Stimulated activated CD4-positive, alpha-beta T cell treated with anti-CD3 and anti-CD28 coated beads, Interleukin-1b, Interleukin-23, amount 100 ng/mL, for 48 hours (primary cell): ENCODE measurements around the gene ALAD.
"Not testable (repeated sequence)": the region's sequence is repeated elsewhere in the genome, so short reads cannot be mapped to it uniquely, and the experiment has no call there.

Experiments
- DNase-seq: peaks from one replicate; pipeline ENCODE4 v3.0.0-alpha.2; 2020

ALAD gene

GRCh38 chr9:113401027-113401792 lies at the start of gene ALAD:
TSS of gene ALAD (minus strand) at chr9:113401284. CDS start at chr9:113393559, 7,725 bp downstream.
- peak; percentile 98 for DNase-seq

- DNase-seq = no peak
Measured at GRCh38 chr9:113449376-113449775, 48.3 kb upstream of the ALAD start.

GRCh38 chr9:113446323-113446740 lies 45.2 kb upstream of the ALAD start:
- DNase-seq = no peak

GRCh38 chr9:113444736-113445135 lies 43.7 kb upstream of the ALAD start:
- DNase-seq = no peak

- not testable (repeated sequence) for DNase-seq
Measured at GRCh38 chr9:113437716-113438115, 36.6 kb upstream of the ALAD start.

- no peak for DNase-seq
Measured at GRCh38 chr9:113436728-113437515, 35.8 kb upstream of the ALAD start.

- DNase-seq = no peak
Measured at GRCh38 chr9:113431191-113431590, 30.1 kb upstream of the ALAD start.

- no peak for DNase-seq
Measured at GRCh38 chr9:113428062-113428615, 27.1 kb upstream of the ALAD start.

GRCh38 chr9:113427629-113428028 lies 26.5 kb upstream of the ALAD start:
- DNase-seq = no peak

GRCh38 chr9:113426701-113427100 lies 25.6 kb upstream of the ALAD start:
- no peak for DNase-seq

GRCh38 chr9:113425072-113425471 lies 24.0 kb upstream of the ALAD start:
- DNase-seq = no peak

- DNase-seq = no peak
Measured at GRCh38 chr9:113421726-113422125, 20.6 kb upstream of the ALAD start.

GRCh38 chr9:113417370-113417769 lies 16.3 kb upstream of the ALAD start:
- no peak for DNase-seq

- no peak for DNase-seq
Measured at GRCh38 chr9:113416149-113416721, 15.2 kb upstream of the ALAD start.

GRCh38 chr9:113410207-113410864 lies 9.3 kb upstream of the ALAD start, which contains the start of the genes C9orf43 and POLE3:
TSS of gene C9orf43 (plus strand) at chr9:113410747. CDS start at chr9:113413494, 2,747 bp downstream.
TSS of gene POLE3 (minus strand) at chr9:113410675. CDS start at chr9:113410293, 382 bp downstream.
- DNase-seq = peak; percentile 96

GRCh38 chr9:113409883-113410206 lies 8.8 kb upstream of the ALAD start:
- no peak for DNase-seq

GRCh38 chr9:113409481-113409880 lies 8.4 kb upstream of the ALAD start:
- no peak for DNase-seq

- DNase-seq = peak; percentile 59
Measured at GRCh38 chr9:113406873-113407511, 5.9 kb upstream of the ALAD start.

GRCh38 chr9:113406353-113406752 lies 5.3 kb upstream of the ALAD start:
- not testable (repeated sequence) for DNase-seq

GRCh38 chr9:113403646-113404045 lies 2.6 kb upstream of the ALAD start:
- DNase-seq = no peak

- no peak for DNase-seq
Measured at GRCh38 chr9:113399646-113400200, 1.4 kb downstream of the ALAD start.

- DNase-seq = no peak
Measured at GRCh38 chr9:113398796-113399195, 2.3 kb downstream of the ALAD start.
